Measurements from ENCODE around the gene KRT14. TPM values are rescaled to one million over a fixed set of nuclear protein-coding genes. Genes with fewer than 3 reads are reported as not detected.
A peak's percentile ranks its signal among the peaks of the same experiment; 100 is the strongest.

The KRT14 gene
- total RNA-seq, 1 experiment from 2014 or later = 0.15 TPM

DNA sequence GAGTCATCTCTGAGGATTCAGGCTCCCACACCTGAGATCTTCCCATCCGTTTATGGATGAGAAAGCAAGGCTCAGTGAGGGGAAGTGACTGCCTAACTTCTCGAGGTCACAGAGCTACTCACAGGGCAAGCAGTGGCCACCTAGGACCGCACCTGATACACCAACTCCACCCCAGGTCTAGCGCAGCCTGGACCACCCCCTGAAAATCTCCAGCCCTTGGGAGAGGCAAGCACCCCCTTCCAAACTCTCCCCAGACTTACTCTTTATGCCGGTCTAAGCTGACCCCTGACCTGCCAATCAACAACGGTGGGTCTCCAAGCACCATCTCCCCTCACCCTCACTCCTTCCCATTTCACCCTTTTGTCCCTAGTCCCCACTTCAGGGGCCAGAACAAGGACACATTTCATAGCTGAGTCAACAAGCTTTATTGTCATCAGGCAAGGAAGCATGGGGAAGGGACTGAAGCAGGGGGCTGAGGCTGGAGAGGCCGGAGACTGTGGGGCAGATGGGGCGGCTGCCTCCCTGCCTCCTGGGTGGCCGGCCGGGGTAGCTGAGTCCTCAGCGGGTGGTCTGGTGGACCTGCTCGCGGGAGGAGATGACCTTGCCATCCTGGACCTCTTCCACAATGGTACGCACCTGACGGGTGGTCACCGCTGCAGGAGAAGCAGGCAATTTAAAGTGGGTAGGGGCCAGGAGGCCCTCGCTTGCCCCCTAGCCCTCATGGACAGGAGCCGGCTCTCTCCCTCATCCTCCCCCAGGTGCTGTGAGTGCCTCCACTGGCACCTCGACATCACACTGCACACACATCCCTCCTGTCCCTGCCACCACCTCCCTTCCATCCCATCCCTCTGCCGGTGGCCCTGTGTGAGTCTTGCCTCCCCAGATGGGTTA, 32.6 kb upstream of the KRT14 start:
- H3K27ac ChIP-seq (ENCODE audit: low read length) = 0 out of 2 replicates have a peak overlapping the region, but pooled peaks have one; percentile 25
- ChIA-PET POLR2A (ENCODE audit: unreplicated experiment) (no interaction called here), CTCF (no interaction called here)
- ATAC-seq (no peak; the same call in 1 of the 2 replicates), DNase-seq (peak; percentile 37)
- BruUV-seq (replicated peaks) = no TSS peak
- no peaks in the 10 kb centered on the region for H3K27me3 ChIP-seq (ENCODE audit: low read length)
- no peaks in the 10 kb centered on the region for H3K36me3 ChIP-seq (ENCODE audit: low read depth, low read length)
- H4K20me1 ChIP-seq (ENCODE audit: low read length) = no peaks in the 10 kb centered on the region
- intact Hi-C loops (cut with micrococcal nuclease) = no loop called here
- H3K9ac ChIP-seq (ENCODE audit: low read length) = no peak overlapping the region
- no peak overlapping the region for H3K4me3 ChIP-seq (ENCODE audit: low read length)
- H3K4me2 ChIP-seq (ENCODE audit: low read length) = no peak overlapping the region
- H3K4me1 ChIP-seq (ENCODE audit: insufficient read depth, low read length) = no peaks in the 10 kb centered on the region; the same call in 1 of the 2 replicates
- H3K9me2 ChIP-seq (replicated peaks; ENCODE audit: low read length) = no peaks in the 10 kb centered on the region
- H2AFZ ChIP-seq (ENCODE audit: low read length) = no peak overlapping the region
- no peak for TF ChIP-seq EZH2 (IDR thresholded peaks at IDR 0.05; ENCODE audit: low read length, unreplicated experiment)
- no peak for TF ChIP-seq CTCF (conservative IDR thresholded peaks at IDR 0.05; ENCODE audit: low read depth, low read length)
- no peak for TF ChIP-seq EZH2phosphoT487 (IDR thresholded peaks at IDR 0.05; ENCODE audit: borderline replicate concordance, low read length)
- no peaks in the 10 kb centered on the region for H3F3A ChIP-seq (ENCODE audit: low read length, unreplicated experiment)
- H3K79me2 ChIP-seq (ENCODE audit: low read length) = no peaks in the 10 kb centered on the region
- no peaks in the 10 kb centered on the region for H3K9me3 ChIP-seq (ENCODE audit: low read length)

DNA sequence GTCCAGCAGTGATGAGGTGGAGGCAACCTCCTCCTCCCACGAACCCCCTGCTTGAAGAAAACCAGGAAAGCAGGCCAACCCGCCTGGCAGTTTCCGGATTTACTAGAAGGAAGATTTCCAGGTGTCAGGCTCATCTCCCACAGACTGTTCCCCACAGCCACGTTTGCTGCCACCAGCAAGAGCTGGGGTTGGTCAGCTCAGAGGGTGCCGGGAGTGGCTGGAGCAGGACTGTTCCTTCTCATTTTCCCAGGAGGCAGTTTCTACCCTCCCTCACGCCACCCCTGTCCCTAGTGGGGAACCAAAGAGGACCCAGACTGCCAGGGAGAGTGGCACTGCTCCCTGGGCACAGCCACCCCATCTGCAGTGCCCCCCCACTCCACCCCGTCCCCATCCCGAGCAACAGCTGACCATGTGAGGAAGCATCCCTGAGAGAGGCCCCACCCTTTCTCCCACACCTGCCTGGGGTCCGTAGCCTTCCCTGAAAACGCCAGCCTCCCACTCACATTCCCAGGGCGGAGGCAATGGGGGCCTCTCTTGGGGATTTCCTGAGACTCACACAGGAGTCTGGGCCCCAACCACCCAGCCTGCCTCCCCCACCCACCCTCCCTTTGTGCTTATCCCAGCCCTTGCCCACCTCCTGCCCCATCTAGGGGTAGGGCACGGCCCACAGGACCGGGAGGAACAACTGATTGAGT, 31.8 kb upstream of the KRT14 start:
- Histone ChIP-seq H3K9me2 (replicated peaks; ENCODE audit: low read length) (no peaks in the 10 kb centered on the region), H3K4me2 (ENCODE audit: low read length) (no peak overlapping the region), H3K4me1 (ENCODE audit: insufficient read depth, low read length) (no peaks in the 10 kb centered on the region; the same call in 1 of the 2 replicates), H3K79me2 (ENCODE audit: low read length) (no peaks in the 10 kb centered on the region), H3K27ac (ENCODE audit: low read length) (no peak overlapping the region), H4K20me1 (ENCODE audit: low read length) (no peaks in the 10 kb centered on the region), H3K9ac (ENCODE audit: low read length) (no peak overlapping the region), H3K27me3 (ENCODE audit: low read length) (no peaks in the 10 kb centered on the region), H3K36me3 (ENCODE audit: low read depth, low read length) (no peaks in the 10 kb centered on the region), H3K9me3 (ENCODE audit: low read length) (no peaks in the 10 kb centered on the region), H3F3A (ENCODE audit: low read length, unreplicated experiment) (no peaks in the 10 kb centered on the region), H2AFZ (ENCODE audit: low read length) (no peak overlapping the region), H3K4me3 (ENCODE audit: low read length) (no peak overlapping the region)
- intact Hi-C loops (cut with micrococcal nuclease) = no loop called here
- TF ChIP-seq EZH2phosphoT487 (IDR thresholded peaks at IDR 0.05; ENCODE audit: borderline replicate concordance, low read length) (no peak), CTCF (conservative IDR thresholded peaks at IDR 0.05; ENCODE audit: low read depth, low read length) (no peak), EZH2 (IDR thresholded peaks at IDR 0.05; ENCODE audit: low read length, unreplicated experiment) (no peak)
- DNase-seq (no peak), ATAC-seq (no peak)
- no TSS peak for BruUV-seq (replicated peaks)
- ChIA-PET CTCF (no interaction called here), POLR2A (ENCODE audit: unreplicated experiment) (no interaction called here)
